HG03095 (cell line): ENCODE data around the gene TRPV2.

ENCODE experiments used
- ATAC-seq: cut with Tn5 transposase; IDR thresholded peaks from one replicate; pipeline ENCODE4 v1.9.1; 2021; ENCODE audit warnings: moderate library complexity; ENCODE audit not compliant: unreplicated experiment

The TRPV2 gene

GRCh38 chr17:16453493-16453851 lies 38.1 kb downstream of the TRPV2 start:
- no peak for ATAC-seq

GRCh38 chr17:16455997-16456741 lies 40.8 kb downstream of the TRPV2 start:
- ATAC-seq: no peak

GRCh38 chr17:16456742-16457316 lies 41.5 kb downstream of the TRPV2 start:
- ATAC-seq: no peak

GRCh38 chr17:16459271-16459670 lies 43.9 kb downstream of the TRPV2 start:
- no peak for ATAC-seq

GRCh38 chr17:16459855-16460550 lies 44.6 kb downstream of the TRPV2 start:
- ATAC-seq: no peak

GRCh38 chr17:16460796-16461605 lies 45.6 kb downstream of the TRPV2 start:
- ATAC-seq: no peak

GRCh38 chr17:16461606-16461866 lies 46.2 kb downstream of the TRPV2 start:
- no peak for ATAC-seq

- no peak for ATAC-seq
Measured at GRCh38 chr17:16462070-16462864, 46.9 kb downstream of the TRPV2 start.

- ATAC-seq: no peak
Measured at GRCh38 chr17:16463358-16464302, 48.3 kb downstream of the TRPV2 start.

GRCh38 chr17:16464303-16465051 lies 49.1 kb downstream of the TRPV2 start:
- ATAC-seq: no peak

- no peak for ATAC-seq
Measured at GRCh38 chr17:16465052-16465312, 49.6 kb downstream of the TRPV2 start.

- ATAC-seq: no peak
Measured at GRCh38 chr17:16465861-16466338, 50.5 kb downstream of the TRPV2 start.

- no peak for ATAC-seq
Measured at GRCh38 chr17:16466407-16466806, 51.0 kb downstream of the TRPV2 start.

GRCh38 chr17:16467044-16467443 lies 51.7 kb downstream of the TRPV2 start:
- no peak for ATAC-seq

- no peak for ATAC-seq
Measured at GRCh38 chr17:16467886-16468285, 52.5 kb downstream of the TRPV2 start.

- ATAC-seq: no peak
Measured at GRCh38 chr17:16468428-16468992, 53.1 kb downstream of the TRPV2 start.

GRCh38 chr17:16470265-16470664 lies 54.9 kb downstream of the TRPV2 start:
- ATAC-seq: no peak

- ATAC-seq: no peak
Measured at GRCh38 chr17:16471295-16471694, 55.9 kb downstream of the TRPV2 start.

- ATAC-seq: no peak
Measured at GRCh38 chr17:16472539-16472938, 57.2 kb downstream of the TRPV2 start.
